ENCODE measurements around the gene IFNA13. TPM values are rescaled to one million over a fixed set of nuclear protein-coding genes. Genes with fewer than 3 reads are reported as not detected.
"Not testable (repeated sequence)": the region's sequence is repeated elsewhere in the genome, so short reads cannot be mapped to it uniquely, and the experiment has no call there.

The IFNA13 gene
- total and polyA plus RNA-seq, 4 donors = not detected

DNA sequence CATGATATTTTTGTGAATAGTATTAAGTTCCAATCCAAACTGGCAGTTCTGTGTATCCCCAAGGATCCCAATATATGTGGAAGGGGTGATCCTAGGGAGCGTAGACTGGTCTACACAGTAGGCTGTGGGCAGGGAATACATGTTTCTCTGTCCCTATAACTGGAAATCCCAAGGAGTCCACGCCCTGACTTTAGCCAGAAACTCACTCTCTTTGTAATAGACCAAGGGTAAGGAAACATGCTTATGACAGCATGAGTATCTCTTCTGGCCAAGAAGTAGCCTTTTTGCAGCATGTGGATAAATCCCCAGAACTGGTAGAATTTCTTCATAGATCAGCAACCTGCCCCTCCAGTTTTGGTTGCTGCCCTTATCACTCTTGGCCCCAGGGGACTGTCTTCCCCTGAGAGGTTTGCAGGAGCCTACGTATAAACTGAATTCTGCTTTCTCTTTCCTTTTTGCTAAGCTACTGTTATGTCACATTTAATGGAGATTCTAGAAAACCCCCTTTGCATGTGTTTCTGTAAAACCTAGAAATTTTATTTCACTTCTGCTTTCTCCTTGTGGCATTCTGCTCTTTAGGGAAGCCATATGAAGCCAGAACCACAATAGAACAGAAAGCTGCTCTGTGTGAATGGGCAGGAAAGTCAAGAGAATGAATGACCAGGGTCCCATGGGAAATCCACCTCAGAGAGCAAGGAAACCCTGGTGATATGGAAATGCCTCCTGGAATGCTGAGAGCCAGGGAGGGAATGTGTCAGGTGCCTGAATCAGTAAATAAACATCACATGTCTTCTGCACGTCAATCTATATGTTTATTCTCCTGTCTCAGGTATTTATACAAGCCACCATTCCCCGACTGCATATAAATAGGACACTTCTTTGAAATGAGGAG, 13.8 kb upstream of the IFNA13 start:
- DNase-seq (no peak), ATAC-seq (ENCODE audit: low FRiP score) (no peak)
- intact Hi-C loops (cut with DNase I) = no loop called here
- no peaks in the 10 kb centered on the region for H3K36me3 ChIP-seq (ENCODE audit: control insufficient read depth in 1 of 2, insufficient read depth in 2 of 2, low read length in 1 of 2)
- no peaks in the 10 kb centered on the region for H3K9me3 ChIP-seq (ENCODE audit: control insufficient read depth, low read length)
- H3K4me1 ChIP-seq (ENCODE audit: control insufficient read depth in 1 of 2, insufficient read depth in 2 of 2, low read length in 2 of 2) = no peaks in the 10 kb centered on the region
- no peak overlapping the region for H3K4me3 ChIP-seq (ENCODE audit: low read length in 2 of 2)
- WGBS, 2 donors = 37 to 38% methylated on average over 5 of the region's 5 CpGs
- peaks cover 0 to 1% of the 10 kb centered on the region in 2 donors for H3K27me3 ChIP-seq (ENCODE audit: control insufficient read depth in 1 of 2, insufficient read depth in 2 of 2, low read length in 1 of 2)
- no peak overlapping the region for H3K27ac ChIP-seq (ENCODE audit: low read depth in 1 of 2, low read length in 2 of 2)

DNA sequence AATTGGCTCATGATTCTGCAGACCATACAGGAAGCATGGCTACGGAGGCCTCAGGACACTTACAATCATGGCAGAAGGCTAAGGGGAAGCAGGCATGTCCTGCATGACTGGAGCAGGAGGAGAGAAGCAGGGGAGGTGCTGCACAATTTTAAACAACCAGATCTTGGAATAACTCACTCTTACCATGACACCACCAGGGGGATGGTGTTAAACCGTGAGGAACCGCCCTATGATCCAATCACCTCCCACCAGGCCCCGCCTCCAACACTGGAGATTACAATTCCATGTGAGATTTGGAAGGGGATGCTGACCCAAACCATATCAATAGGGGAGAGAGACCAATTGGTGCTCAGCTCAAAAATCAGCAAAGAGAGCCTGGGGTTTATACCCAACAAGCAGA, 3.6 kb upstream of the IFNA13 start:
- intact Hi-C loops (cut with DNase I); H3K27ac ChIP-seq (ENCODE audit: low read depth in 1 of 2, low read length in 2 of 2); H3K9me3 ChIP-seq (ENCODE audit: control insufficient read depth, low read length); ATAC-seq (ENCODE audit: low FRiP score); H3K4me3 ChIP-seq (ENCODE audit: low read length in 2 of 2); H3K27me3 ChIP-seq (ENCODE audit: control insufficient read depth in 1 of 2, insufficient read depth in 2 of 2, low read length in 1 of 2); H3K36me3 ChIP-seq (ENCODE audit: control insufficient read depth in 1 of 2, insufficient read depth in 2 of 2, low read length in 1 of 2); DNase-seq; H3K4me1 ChIP-seq (ENCODE audit: control insufficient read depth in 1 of 2, insufficient read depth in 2 of 2, low read length in 2 of 2): not testable (repeated sequence)
- 62 to 80% methylated on average over 4 of the region's 4 CpGs for WGBS, 2 donors

DNA sequence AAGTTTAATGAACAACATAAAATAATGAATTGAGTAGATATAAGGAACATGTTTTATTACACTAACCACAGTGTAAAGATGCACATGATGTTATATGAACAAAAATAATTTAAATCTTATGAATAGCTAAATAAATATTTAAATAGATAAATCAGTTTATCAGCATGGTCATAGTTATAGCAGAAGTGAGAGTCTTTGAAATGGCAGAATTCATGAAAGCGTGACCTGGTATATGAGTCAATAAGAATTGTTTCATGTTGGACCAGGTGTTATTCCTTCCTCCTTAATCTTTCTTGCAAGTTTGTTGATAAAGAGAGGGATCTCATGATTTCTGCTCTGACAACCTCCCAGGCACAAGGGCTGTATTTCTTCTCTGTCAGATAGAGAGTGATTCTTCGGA, 688 bp downstream of the IFNA13 start:
- ATAC-seq (ENCODE audit: low FRiP score); intact Hi-C loops (cut with DNase I): not testable (repeated sequence)

DNA sequence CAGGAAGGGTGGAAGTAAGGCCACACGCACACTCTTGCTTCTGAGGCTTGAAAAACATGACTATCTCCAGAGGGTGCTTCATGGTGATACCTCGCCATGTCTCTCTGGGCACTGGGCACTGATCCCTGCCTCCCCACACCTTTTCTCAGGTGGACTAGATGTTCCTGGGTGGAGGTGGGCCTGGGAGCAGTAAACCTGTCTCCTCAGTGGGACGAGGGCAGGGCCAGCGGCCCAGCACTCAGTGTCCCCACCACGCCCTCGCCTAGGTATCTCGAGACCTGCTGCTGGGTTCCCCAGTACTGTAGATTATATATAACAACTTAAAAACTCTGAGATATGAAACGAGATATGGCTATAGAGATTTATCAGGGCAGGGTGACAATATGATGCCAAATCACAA, 5.6 kb downstream of the IFNA13 start:
- ATAC-seq (ENCODE audit: low FRiP score) (no peak), DNase-seq (no peak)
- Histone ChIP-seq H3K36me3 (ENCODE audit: control insufficient read depth in 1 of 2, insufficient read depth in 2 of 2, low read length in 1 of 2) (no peaks in the 10 kb centered on the region), H3K4me3 (ENCODE audit: low read length in 2 of 2) (no peak overlapping the region), H3K27me3 (ENCODE audit: control insufficient read depth in 1 of 2, insufficient read depth in 2 of 2, low read length in 1 of 2) (peaks cover 0 to 3% of the 10 kb centered on the region in 2 donors), H3K4me1 (ENCODE audit: control insufficient read depth in 1 of 2, insufficient read depth in 2 of 2, low read length in 2 of 2) (no peaks in the 10 kb centered on the region), H3K9me3 (ENCODE audit: control insufficient read depth, low read length) (no peaks in the 10 kb centered on the region), H3K27ac (ENCODE audit: low read depth in 1 of 2, low read length in 2 of 2) (no peak overlapping the region)
- intact Hi-C loops (cut with DNase I) = no loop called here
- WGBS, 2 donors = 83 to 85% methylated on average over 8 of the region's 8 CpGs

More for the DNA sequence above, 688 bp downstream of the IFNA13 start:
- not testable (repeated sequence) for H3K36me3 ChIP-seq (ENCODE audit: control insufficient read depth in 1 of 2, insufficient read depth in 2 of 2, low read length in 1 of 2); DNase-seq; H3K4me1 ChIP-seq (ENCODE audit: control insufficient read depth in 1 of 2, insufficient read depth in 2 of 2, low read length in 2 of 2); H3K4me3 ChIP-seq (ENCODE audit: low read length in 2 of 2); H3K9me3 ChIP-seq (ENCODE audit: control insufficient read depth, low read length); H3K27ac ChIP-seq (ENCODE audit: low read depth in 1 of 2, low read length in 2 of 2); H3K27me3 ChIP-seq (ENCODE audit: control insufficient read depth in 1 of 2, insufficient read depth in 2 of 2, low read length in 1 of 2)
- WGBS, 2 donors = 92 to 97% methylated on average over 1 of the region's 2 CpGs

DNA sequence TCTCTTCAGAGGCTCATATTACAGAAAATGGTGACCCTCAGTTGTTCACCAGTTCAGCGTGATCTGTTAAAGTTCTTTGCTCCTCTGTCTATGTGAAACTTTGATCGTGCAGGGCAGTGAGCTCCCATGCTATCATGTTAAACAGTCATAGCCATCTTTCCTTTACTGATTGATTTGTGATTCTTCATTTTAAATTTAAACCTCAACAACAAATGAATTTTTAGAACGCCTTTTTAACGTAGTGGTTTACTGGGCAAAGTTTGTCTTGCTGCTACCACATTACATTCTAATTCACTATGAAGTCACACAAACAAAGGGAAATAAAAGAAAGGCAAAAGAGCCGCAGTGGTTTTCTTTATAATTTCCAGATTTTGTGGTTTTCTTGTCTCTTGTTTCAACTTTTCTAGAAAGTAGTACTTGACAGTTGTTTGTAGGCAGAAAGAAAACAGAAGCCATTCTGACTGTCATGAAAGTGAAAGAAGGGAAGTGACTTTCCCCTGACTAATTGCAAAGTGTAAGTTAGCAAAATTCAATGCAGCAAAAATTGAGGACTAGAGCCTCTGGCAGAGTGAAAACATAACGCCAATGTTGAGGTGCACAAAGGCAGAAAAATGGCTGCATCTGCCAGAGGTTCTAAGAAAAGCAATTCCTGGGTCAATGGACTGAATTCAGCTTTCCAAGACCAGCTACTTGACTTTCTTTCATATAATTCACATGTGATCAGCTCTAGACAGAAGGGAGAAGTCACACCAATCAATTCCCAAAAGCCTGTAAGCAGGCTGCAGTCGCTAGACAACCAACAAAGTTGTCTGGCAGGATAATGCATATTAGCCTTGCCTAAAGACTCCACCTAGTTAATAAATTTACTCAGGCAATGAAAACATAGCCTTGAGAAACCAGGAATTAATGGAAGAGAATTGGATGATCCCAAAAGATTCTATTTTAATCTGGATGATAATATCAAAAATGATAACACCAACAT, 10.1 kb downstream of the IFNA13 start:
- Histone ChIP-seq H3K4me1 (ENCODE audit: control insufficient read depth in 1 of 2, insufficient read depth in 2 of 2, low read length in 2 of 2) (no peaks in the 10 kb centered on the region), H3K9me3 (ENCODE audit: control insufficient read depth, low read length) (no peaks in the 10 kb centered on the region), H3K27me3 (ENCODE audit: control insufficient read depth in 1 of 2, insufficient read depth in 2 of 2, low read length in 1 of 2) (peaks cover 0 to 2% of the 10 kb centered on the region in 2 donors), H3K36me3 (ENCODE audit: control insufficient read depth in 1 of 2, insufficient read depth in 2 of 2, low read length in 1 of 2) (no peaks in the 10 kb centered on the region), H3K4me3 (ENCODE audit: low read length in 2 of 2) (no peak overlapping the region), H3K27ac (ENCODE audit: low read depth in 1 of 2, low read length in 2 of 2) (no peak overlapping the region)
- ATAC-seq (ENCODE audit: low FRiP score) = no peak
- WGBS, 2 donors = 60 to 61% methylated on average over 7 of the region's 7 CpGs
- intact Hi-C loops (cut with DNase I) = no loop called here
- DNase-seq = no peak

DNA sequence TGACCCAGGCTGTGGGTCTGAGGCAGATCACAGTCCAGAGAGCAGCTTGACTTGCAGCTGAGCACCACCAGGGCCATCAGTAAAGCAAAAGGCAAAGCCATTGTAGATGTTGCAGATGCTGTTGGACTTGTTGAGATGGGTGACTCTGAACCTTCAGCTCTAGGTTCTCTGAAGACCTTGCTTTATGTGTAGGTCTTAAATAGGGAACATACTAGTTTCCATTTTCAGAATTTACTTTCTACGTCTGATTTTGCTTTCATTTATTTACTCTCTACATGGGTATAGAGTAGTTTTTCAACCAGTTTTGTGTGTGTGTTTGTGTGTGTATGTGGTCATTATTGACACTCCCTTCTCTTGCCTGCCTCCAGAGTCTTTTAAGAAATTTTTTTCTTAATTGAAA, 17.1 kb downstream of the IFNA13 start, which contains the start of gene IFNA6:
TSS of gene IFNA6 (minus strand) at position 101 of the 400 bp plus-strand sequence. CDS start at position 101, 0 bp downstream.
- WGBS, 2 donors = 57 to 84% methylated on average over 1 of the region's 1 CpG
- Histone ChIP-seq H3K36me3 (ENCODE audit: control insufficient read depth in 1 of 2, insufficient read depth in 2 of 2, low read length in 1 of 2) (no peaks in the 10 kb centered on the region), H3K27ac (ENCODE audit: low read depth in 1 of 2, low read length in 2 of 2) (no peak within 1 kb of the TSS), H3K9me3 (ENCODE audit: control insufficient read depth, low read length) (no peaks in the 10 kb centered on the region), H3K4me3 (ENCODE audit: low read length in 2 of 2) (no peak within 1 kb of the TSS), H3K4me1 (ENCODE audit: control insufficient read depth in 1 of 2, insufficient read depth in 2 of 2, low read length in 2 of 2) (no peaks in the 10 kb centered on the region), H3K27me3 (ENCODE audit: control insufficient read depth in 1 of 2, insufficient read depth in 2 of 2, low read length in 1 of 2) (no peaks in the 10 kb centered on the region)
- ATAC-seq (ENCODE audit: low FRiP score) (no peak), DNase-seq (no peak)
- intact Hi-C loops (cut with DNase I) = no loop called here

DNA sequence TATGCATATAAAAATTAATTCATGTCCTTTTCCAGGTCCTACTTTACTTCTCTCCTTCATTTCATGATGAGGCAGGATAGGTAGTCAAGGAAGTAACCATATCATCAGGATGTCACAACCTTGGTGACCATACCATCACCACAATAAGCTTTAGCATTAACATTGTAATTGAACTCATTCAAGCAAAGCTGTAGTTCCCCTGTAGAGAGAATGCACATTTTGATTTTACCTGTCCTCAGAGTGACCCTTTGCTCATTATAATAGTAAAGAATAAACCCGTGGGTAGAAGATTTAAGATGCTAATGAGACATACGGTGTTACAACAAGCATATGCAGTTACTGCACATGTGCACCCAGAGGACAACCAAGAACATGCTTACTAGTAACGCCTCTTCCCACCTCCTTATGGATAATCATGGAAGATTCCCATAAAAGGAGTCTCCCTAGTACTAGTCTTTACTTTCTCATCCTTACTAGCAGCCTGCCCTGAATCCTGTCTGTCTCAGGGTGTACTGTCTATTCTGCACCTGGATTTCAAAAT, 19.4 kb downstream of the IFNA13 start:
- intact Hi-C loops (cut with DNase I) = loop anchor here in 1 of 2 donors (5.0 kb wide), 1 partner anchor 44 kb away; no protein-coding TSS in a partner anchor
- no peak for ATAC-seq (ENCODE audit: low FRiP score)

DNA sequence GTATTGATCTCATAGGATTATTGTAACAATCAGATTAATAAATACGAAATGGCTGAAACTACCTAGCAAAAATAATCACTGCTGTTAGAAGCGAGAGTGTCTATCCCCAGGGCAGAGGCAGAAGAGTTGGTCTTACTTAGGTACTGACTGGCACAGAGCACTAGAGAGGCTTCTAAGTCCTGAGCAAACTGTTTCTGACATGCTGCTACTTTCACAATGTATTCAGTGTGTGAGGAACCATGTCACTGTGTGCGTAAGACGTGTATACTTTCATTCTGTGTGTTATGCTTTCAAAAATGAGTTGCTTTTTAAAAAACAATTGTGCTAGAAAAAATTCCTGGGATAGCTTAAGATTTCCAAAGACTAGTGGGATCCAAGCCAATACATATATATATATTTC, 27.1 kb downstream of the IFNA13 start:
- Histone ChIP-seq H3K27me3 (ENCODE audit: control insufficient read depth in 1 of 2, insufficient read depth in 2 of 2, low read length in 1 of 2) (no peaks in the 10 kb centered on the region), H3K27ac (ENCODE audit: low read depth in 1 of 2, low read length in 2 of 2) (no peak overlapping the region), H3K4me1 (ENCODE audit: control insufficient read depth in 1 of 2, insufficient read depth in 2 of 2, low read length in 2 of 2) (no peaks in the 10 kb centered on the region), H3K36me3 (ENCODE audit: control insufficient read depth in 1 of 2, insufficient read depth in 2 of 2, low read length in 1 of 2) (no peaks in the 10 kb centered on the region), H3K4me3 (ENCODE audit: low read length in 2 of 2) (no peak overlapping the region), H3K9me3 (ENCODE audit: control insufficient read depth, low read length) (no peaks in the 10 kb centered on the region)
- 85 to 86% methylated on average over 4 of the region's 4 CpGs for WGBS, 2 donors
- no peak for ATAC-seq (ENCODE audit: low FRiP score)
- intact Hi-C loops (cut with DNase I) = no loop called here
- no peak for DNase-seq

More for the DNA sequence above, 19.4 kb downstream of the IFNA13 start:
- Histone ChIP-seq H3K4me1 (ENCODE audit: control insufficient read depth in 1 of 2, insufficient read depth in 2 of 2, low read length in 2 of 2) (no peaks in the 10 kb centered on the region), H3K36me3 (ENCODE audit: control insufficient read depth in 1 of 2, insufficient read depth in 2 of 2, low read length in 1 of 2) (no peaks in the 10 kb centered on the region), H3K27ac (ENCODE audit: low read depth in 1 of 2, low read length in 2 of 2) (no peak overlapping the region), H3K27me3 (ENCODE audit: control insufficient read depth in 1 of 2, insufficient read depth in 2 of 2, low read length in 1 of 2) (no peaks in the 10 kb centered on the region), H3K4me3 (ENCODE audit: low read length in 2 of 2) (no peak overlapping the region), H3K9me3 (ENCODE audit: control insufficient read depth, low read length) (no peaks in the 10 kb centered on the region)
- 69 to 77% methylated on average over 3 of the region's 3 CpGs for WGBS, 2 donors
- DNase-seq = no peak
